Loucy (cell line): Measurements from ENCODE around the gene RANBP17.

Source experiments
- H2AFZ ChIP-seq: fragments of 200-600 bp; sonication (generic); 2 replicates; pipeline ENCODE4 v1.6.0; 2016; ENCODE audit warnings: antibody characterized with exemption, mild to moderate bottlenecking, low read length, moderate library complexity
- H3F3A ChIP-seq: fragments of 200-600 bp; 2 replicates; pipeline ENCODE4 v1.6.0; 2016; ENCODE audit warnings: antibody characterized with exemption, low read depth, mild to moderate bottlenecking
- H3K27me3 ChIP-seq: fragments of 200-600 bp; sonication (generic); 2 replicates; pipeline ENCODE4 v1.6.1; 2014; ENCODE audit warnings: low read length, mild to moderate bottlenecking; ENCODE audit not compliant: insufficient read depth, poor library complexity, severe bottlenecking
- H3K36me3 ChIP-seq: fragments of 200-600 bp; sonication (generic); 2 replicates; pipeline ENCODE4 v1.6.1; 2016; ENCODE audit warnings: low read length; ENCODE audit not compliant: insufficient read depth
- H3K4me1 ChIP-seq: fragments of 200-600 bp; sonication (generic); 2 replicates; pipeline ENCODE4 v1.5.1; 2014; ENCODE audit warnings: low read length, mild to moderate bottlenecking; ENCODE audit not compliant: insufficient read depth, poor library complexity, severe bottlenecking
- H3K4me2 ChIP-seq: fragments of 200-600 bp; sonication (generic); 2 replicates; pipeline ENCODE4 v1.6.0; 2014; ENCODE audit warnings: antibody characterized with exemption, low read length, low read depth, mild to moderate bottlenecking; ENCODE audit not compliant: poor library complexity, severe bottlenecking
- H3K4me3 ChIP-seq: fragments of 200-600 bp; sonication (generic); 2 replicates; pipeline ENCODE4 v1.5.1; 2014; ENCODE audit warnings: low read length, mild to moderate bottlenecking, mixed read lengths; ENCODE audit not compliant: poor library complexity, severe bottlenecking
- H3K79me2 ChIP-seq: fragments of 200-600 bp; sonication (generic); 2 replicates; pipeline ENCODE4 v1.6.1; 2014; ENCODE audit warnings: low read length; ENCODE audit not compliant: insufficient read depth
- H3K9ac ChIP-seq: fragments of 200-600 bp; sonication (generic); 2 replicates; pipeline ENCODE4 v1.6.0; 2014; ENCODE audit warnings: mild to moderate bottlenecking, low read depth, low read length, moderate library complexity; ENCODE audit not compliant: poor library complexity, severe bottlenecking
- H3K9me2 ChIP-seq: fragments of 200-600 bp; sonication (generic); replicated peaks from 2 replicates; pipeline ENCODE4 v1.6.1; 2016; ENCODE audit warnings: low read depth, low read length, mixed read lengths
- H3K9me3 ChIP-seq: fragments of 200-600 bp; sonication (generic); 2 replicates; pipeline ENCODE4 v1.6.1; 2014; ENCODE audit warnings: mild to moderate bottlenecking, antibody characterized with exemption, low read length, low read depth; ENCODE audit not compliant: insufficient read depth
- H4K20me1 ChIP-seq: fragments of 200-600 bp; sonication (generic); 2 replicates; pipeline ENCODE4 v1.6.0; 2014; ENCODE audit warnings: antibody characterized with exemption, low read length, mild to moderate bottlenecking; ENCODE audit not compliant: insufficient read depth, poor library complexity, severe bottlenecking
- CTCF ChIP-seq: fragments of 200-600 bp; sonication (generic); conservative IDR thresholded peaks from 2 replicates; pipeline ENCODE4 v1.5.1; 2014; ENCODE audit warnings: mild to moderate bottlenecking, antibody characterized with exemption, low read length
- EZH2phosphoT487 ChIP-seq: fragments of 200-600 bp; IDR thresholded peaks from 2 replicates; pipeline ENCODE4 v1.6.1; 2018; ENCODE audit warnings: antibody characterized with exemption, mild to moderate bottlenecking, moderate library complexity, borderline replicate concordance

Gene RANBP17

GRCh38 chr5:171323007-171323406 lies 461.2 kb downstream of the RANBP17 start:
- no peak for TF ChIP-seq CTCF
- TF ChIP-seq EZH2phosphoT487: no peak
- no peak overlapping the region for H2AFZ ChIP-seq
- H3K27me3 ChIP-seq: no peaks in the 10 kb centered on the region
- no peaks in the 10 kb centered on the region for H3K4me1 ChIP-seq
- no peaks in the 10 kb centered on the region for H3K36me3 ChIP-seq
- no peaks in the 10 kb centered on the region for H3K9me2 ChIP-seq
- no peaks in the 10 kb centered on the region for H3F3A ChIP-seq
- H3K9ac ChIP-seq: no peak overlapping the region
- no peaks in the 10 kb centered on the region for H3K9me3 ChIP-seq
- no peak overlapping the region for H3K4me3 ChIP-seq
- no peaks in the 10 kb centered on the region for H4K20me1 ChIP-seq
- H3K4me2 ChIP-seq: no peak overlapping the region
- no peaks in the 10 kb centered on the region for H3K79me2 ChIP-seq

- TF ChIP-seq EZH2phosphoT487: no peak
- TF ChIP-seq CTCF: no peak
- Histone ChIP-seq H3K79me2 (no peaks in the 10 kb centered on the region), H3K27me3 (no peaks in the 10 kb centered on the region), H3K9me2 (no peaks in the 10 kb centered on the region), H4K20me1 (no peaks in the 10 kb centered on the region), H3F3A (no peaks in the 10 kb centered on the region), H3K9me3 (no peaks in the 10 kb centered on the region), H3K4me1 (no peaks in the 10 kb centered on the region), H3K36me3 (no peaks in the 10 kb centered on the region), H3K4me2 (no peak overlapping the region), H3K9ac (no peak overlapping the region), H2AFZ (no peak overlapping the region), H3K4me3 (no peak overlapping the region)
Measured at GRCh38 chr5:171323806-171324632, 462.2 kb downstream of the RANBP17 start.

- H3K27me3 ChIP-seq: no peaks in the 10 kb centered on the region
- H4K20me1 ChIP-seq: no peaks in the 10 kb centered on the region
- H3K4me2 ChIP-seq: no peak overlapping the region
Measured at GRCh38 chr5:171330021-171330420, 468.2 kb downstream of the RANBP17 start.

More at GRCh38 chr5:171330021-171330420, 468.2 kb downstream of the RANBP17 start:
- Histone ChIP-seq H3K9me3 (no peaks in the 10 kb centered on the region), H3K4me3 (no peak overlapping the region), H3K4me1 (no peaks in the 10 kb centered on the region), H2AFZ (no peak overlapping the region), H3K36me3 (no peaks in the 10 kb centered on the region), H3F3A (no peaks in the 10 kb centered on the region), H3K9me2 (no peaks in the 10 kb centered on the region), H3K9ac (no peak overlapping the region), H3K79me2 (no peaks in the 10 kb centered on the region)
- no peak for TF ChIP-seq EZH2phosphoT487
- TF ChIP-seq CTCF: no peak
